Body of pancreas (tissue), 4 donors: Measurements from ENCODE around the gene ASMTL. TPM values are rescaled to one million over a fixed set of nuclear protein-coding genes. Genes with fewer than 3 reads are reported as not detected.
A peak's percentile ranks its signal among the peaks of the same experiment; 100 is the strongest.
"Not testable (repeated sequence)": the region's sequence is repeated elsewhere in the genome, so short reads cannot be mapped to it uniquely, and the experiment has no call there.

Experiments used
- ATAC-seq: fragments of 150-250 bp; one replicate; pipeline ENCODE4 v1.9.1; 2016
- DNase-seq, 4 donors: peaks; one replicate each; pipeline ENCODE4 v3.0.0-alpha.2; 2019
- H3K27ac ChIP-seq, 4 donors: fragments of 200-600 bp; sonication (generic); 1 replicate in 3 of 4; 2 replicates in 1 of 4; pipeline versions ENCODE4 v1.5.1 to v1.6.1; 2016 to 2019; ENCODE audit warnings: mild to moderate bottlenecking in 1 of 4, mixed read lengths in 1 of 4, moderate library complexity in 1 of 4
- H3K27me3 ChIP-seq, 2 donors: fragments of 200-600 bp; sonication (generic); one replicate each; pipeline ENCODE4 v1.6.0; 2016; ENCODE audit warnings: mild to moderate bottlenecking in 1 of 2
- H3K36me3 ChIP-seq, 2 donors: fragments of 200-600 bp; sonication (generic); replicated peaks in 1 of 2; 2 replicates each; pipeline ENCODE4 v1.5.1; 2016; ENCODE audit warnings: low read depth in 2 of 2; ENCODE audit not compliant: insufficient read depth in 1 of 2
- H3K4me1 ChIP-seq: fragments of 200-600 bp; sonication (generic); one replicate; pipeline ENCODE4 v1.6.0; 2016
- H3K4me3 ChIP-seq, 2 donors: fragments of 200-600 bp; sonication (generic); 1 replicate in 1 of 2; 2 replicates in 1 of 2; pipeline ENCODE4 v1.5.1; 2016 to 2019
- H3K9me3 ChIP-seq, 3 donors: fragments of 200-600 bp; sonication (generic); 1 replicate in 2 of 3; 2 replicates in 1 of 3; pipeline ENCODE4 v1.5.1; 2016
- CTCF ChIP-seq, 7 experiments: fragments of 450-650 bp in 4 of 7; fragments of 200-600 bp in 3 of 7; sonication (generic) in 3 of 7; IDR thresholded peaks; one replicate each; pipeline ENCODE4 v1.5.1; 2016 to 2019; ENCODE audit warnings: antibody characterized with exemption in 7 of 7
- POLR2A ChIP-seq, 3 donors: fragments of 450-650 bp; IDR thresholded peaks; one replicate each; pipeline ENCODE4 v1.6.1; 2016; ENCODE audit warnings: antibody characterized with exemption in 3 of 3, mild to moderate bottlenecking in 2 of 3
- whole genome bisulfite sequencing, 2 donors: methylation state at CpG; one replicate each; pipeline ENCODE4 v1.1.5; 2017; 5-methylcytosine and 5-hydroxymethylcytosine counted together
- intact Hi-C: fragments of 100-400 bp; cut with DNase I; formaldehyde crosslinking; loops from one replicate; pipeline ENCODE4 v1.15.1; 2023
- total RNA-seq, 2 donors: library from RNA; depleted of rRNA; stranded (reverse); fragments of >200 nt; gene quantifications; one replicate each; pipeline ENCODE4 v1.1.0, GENCODE V29; 2016

The ASMTL gene
- total RNA-seq, 2 donors from 2014 or later = 16.5 to 18.9 TPM

- Histone ChIP-seq H3K4me3 (no peak overlapping the region), H3K27ac (no peak overlapping the region), H3K9me3 (no peaks in the 10 kb centered on the region), H3K27me3 (no peaks in the 10 kb centered on the region), H3K36me3 (no peaks in the 10 kb centered on the region), H3K4me1 (no peaks in the 10 kb centered on the region)
- ATAC-seq = no peak
- no peak for TF ChIP-seq CTCF (IDR thresholded peaks at IDR 0.05)
- no peak for TF ChIP-seq POLR2A (IDR thresholded peaks at IDR 0.05)
- intact Hi-C loops = no loop called here
- 17 to 33% methylated on average over 8 to 12 of the region's 15 CpGs for WGBS, 2 donors
- DNase-seq = peak in 1 of 4 donors; percentile 21
These were observed 41.3 kb upstream of the ASMTL start for GRCh38 chrX:1493877-1494510.

- WGBS, 2 donors = 21 to 25% methylated on average over 15 to 16 of the region's 16 CpGs
- no peak for ATAC-seq
- intact Hi-C loops = no loop called here
- Histone ChIP-seq H3K27me3 (no peaks in the 10 kb centered on the region), H3K27ac (no peak overlapping the region), H3K4me3 (no peak overlapping the region), H3K36me3 (no peaks in the 10 kb centered on the region), H3K9me3 (no peaks in the 10 kb centered on the region), H3K4me1 (no peaks in the 10 kb centered on the region)
- TF ChIP-seq POLR2A (IDR thresholded peaks at IDR 0.05) (no peak), CTCF (IDR thresholded peaks at IDR 0.05) (no peak)
- DNase-seq = no peak
These were observed 40.7 kb upstream of the ASMTL start for GRCh38 chrX:1493412-1493811.

GRCh38 chrX:1492421-1493012, 39.8 kb upstream of the ASMTL start:
- Histone ChIP-seq H3K36me3 (no peaks in the 10 kb centered on the region), H3K4me3 (no peak overlapping the region), H3K27ac (no peak overlapping the region), H3K9me3 (no peaks in the 10 kb centered on the region), H3K27me3 (no peaks in the 10 kb centered on the region), H3K4me1 (no peaks in the 10 kb centered on the region)
- intact Hi-C loops = no loop called here
- DNase-seq (no peak), ATAC-seq (no peak)
- TF ChIP-seq CTCF (IDR thresholded peaks at IDR 0.05) = no peak
- TF ChIP-seq POLR2A (IDR thresholded peaks at IDR 0.05) = no peak
- 69 to 78% methylated on average over 8 of the region's 9 CpGs for WGBS, 2 donors

GRCh38 chrX:1491851-1492349, 39.2 kb upstream of the ASMTL start:
- no peaks in the 10 kb centered on the region for H3K27me3 ChIP-seq
- no peak for DNase-seq
- ATAC-seq = no peak

GRCh38 chrX:1491248-1491647, 38.5 kb upstream of the ASMTL start:
- H3K4me1 ChIP-seq, H3K27ac ChIP-seq, intact Hi-C loops, H3K9me3 ChIP-seq, H3K36me3 ChIP-seq, ATAC-seq, H3K4me3 ChIP-seq, DNase-seq, H3K27me3 ChIP-seq: not testable (repeated sequence)
- 91 to 92% methylated on average over 4 of the region's 4 CpGs for WGBS, 2 donors

More at GRCh38 chrX:1491851-1492349, 39.2 kb upstream of the ASMTL start:
- no peak for TF ChIP-seq CTCF (IDR thresholded peaks at IDR 0.05)
- TF ChIP-seq POLR2A (IDR thresholded peaks at IDR 0.05) = no peak
- 75 to 81% methylated on average over 6 of the region's 6 CpGs for WGBS, 2 donors
- Histone ChIP-seq H3K4me1 (no peaks in the 10 kb centered on the region), H3K9me3 (no peaks in the 10 kb centered on the region), H3K27ac (no peak overlapping the region), H3K4me3 (no peak overlapping the region), H3K36me3 (no peaks in the 10 kb centered on the region)
- intact Hi-C loops = no loop called here

GRCh38 chrX:1490723-1491122, 38.0 kb upstream of the ASMTL start:
- H3K9me3 ChIP-seq, H3K4me3 ChIP-seq, H3K36me3 ChIP-seq, H3K27ac ChIP-seq, H3K4me1 ChIP-seq, DNase-seq, ATAC-seq, H3K27me3 ChIP-seq, intact Hi-C loops: not testable (repeated sequence)
- WGBS, 2 donors = 44 to 50% methylated on average over 1 of the region's 1 CpG

GRCh38 chrX:1489354-1489753, 36.6 kb upstream of the ASMTL start:
- DNase-seq, H3K36me3 ChIP-seq, H3K4me1 ChIP-seq, ATAC-seq, intact Hi-C loops, H3K4me3 ChIP-seq, H3K27me3 ChIP-seq, H3K27ac ChIP-seq, H3K9me3 ChIP-seq: not testable (repeated sequence)
- 57 to 58% methylated on average over 5 of the region's 5 CpGs for WGBS, 2 donors
